ENCODE measurements around the gene NHSL2.

DNA sequence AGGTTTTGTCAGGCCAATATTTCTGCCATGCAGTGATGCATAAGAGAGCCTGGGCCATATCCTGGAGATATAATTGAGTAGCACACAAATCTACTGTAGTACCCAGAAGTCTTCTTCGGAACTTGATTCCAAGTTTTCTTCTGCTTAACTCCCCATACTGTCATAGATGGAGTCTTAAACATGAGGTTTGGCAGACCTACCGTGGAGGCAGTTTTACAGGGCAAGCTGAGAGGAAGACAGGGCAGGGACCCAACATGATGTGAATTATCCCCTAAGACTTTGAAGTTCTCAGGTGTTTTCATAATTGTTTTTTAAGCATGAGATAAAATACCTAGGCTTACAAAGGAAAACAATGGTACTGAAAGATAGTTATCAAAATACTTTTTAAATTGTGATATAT is 18.2 kb downstream of the NHSL2 start:
- TF ChIP-seq, protein P1, sequence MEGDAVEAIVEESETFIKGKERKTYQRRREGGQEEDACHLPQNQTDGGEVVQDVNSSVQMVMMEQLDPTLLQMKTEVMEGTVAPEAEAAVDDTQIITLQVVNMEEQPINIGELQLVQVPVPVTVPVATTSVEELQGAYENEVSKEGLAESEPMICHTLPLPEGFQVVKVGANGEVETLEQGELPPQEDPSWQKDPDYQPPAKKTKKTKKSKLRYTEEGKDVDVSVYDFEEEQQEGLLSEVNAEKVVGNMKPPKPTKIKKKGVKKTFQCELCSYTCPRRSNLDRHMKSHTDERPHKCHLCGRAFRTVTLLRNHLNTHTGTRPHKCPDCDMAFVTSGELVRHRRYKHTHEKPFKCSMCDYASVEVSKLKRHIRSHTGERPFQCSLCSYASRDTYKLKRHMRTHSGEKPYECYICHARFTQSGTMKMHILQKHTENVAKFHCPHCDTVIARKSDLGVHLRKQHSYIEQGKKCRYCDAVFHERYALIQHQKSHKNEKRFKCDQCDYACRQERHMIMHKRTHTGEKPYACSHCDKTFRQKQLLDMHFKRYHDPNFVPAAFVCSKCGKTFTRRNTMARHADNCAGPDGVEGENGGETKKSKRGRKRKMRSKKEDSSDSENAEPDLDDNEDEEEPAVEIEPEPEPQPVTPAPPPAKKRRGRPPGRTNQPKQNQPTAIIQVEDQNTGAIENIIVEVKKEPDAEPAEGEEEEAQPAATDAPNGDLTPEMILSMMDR (conservative IDR thresholded peaks at IDR 0.05), result no peak
- no peak for TF ChIP-seq EZH2 (IDR thresholded peaks at IDR 0.05; ENCODE audit: low read depth)

Data from PC-9 (cell line).